PC-9 (cell line): ENCODE data around the gene KLK6. TPM values are rescaled to one million over a fixed set of nuclear protein-coding genes. Genes with fewer than 3 reads are reported as not detected.

Experiments used
- BruUV-seq: library from RNA; stranded (reverse); fragments of 400-500 nt; replicated peaks from 2 replicates; lab custom pipeline; 2021; lab: Mats Ljungman, UMichigan
- CTCF ChIA-PET: fragments of 300-600 bp; sonication (Branson Sonifier 250); formaldehyde crosslinking; loops from one replicate; lab custom pipeline; 2022; ENCODE audit warnings: antibody characterized with exemption; lab: Charles Lee
- POLR2A ChIA-PET: fragments of 300-600 bp; sonication (Branson Sonifier 250); formaldehyde crosslinking; loops from one replicate; lab custom pipeline; 2022; ENCODE audit warnings: antibody characterized with exemption; ENCODE audit not compliant: unreplicated experiment; lab: Charles Lee
- DNase-seq, 2 experiments: peaks; one replicate each; pipeline versions ENCODE4 v3.0.0 to v3.0.0-alpha.2; 2015 to 2022; ENCODE audit warnings: mixed read lengths in 1 of 2
- H2AFZ ChIP-seq: fragments of 200-600 bp; sonication (generic); 2 replicates; pipeline ENCODE4 v1.8.1; 2017; ENCODE audit warnings: antibody characterized with exemption
- H3F3A ChIP-seq: fragments of 200-600 bp; sonication (generic); 2 replicates; pipeline ENCODE4 v1.8.1; 2017; ENCODE audit warnings: antibody characterized with exemption, mild to moderate bottlenecking, low read depth; ENCODE audit not compliant: insufficient read depth
- H3K27ac ChIP-seq: fragments of 200-600 bp; sonication (generic); 2 replicates; pipeline ENCODE4 v1.6.1; 2016; ENCODE audit warnings: mixed run types
- H3K27me3 ChIP-seq: fragments of 200-600 bp; sonication (generic); 2 replicates; pipeline ENCODE4 v1.6.1; 2016; ENCODE audit warnings: low read depth, mixed run types; ENCODE audit not compliant: insufficient read depth
- H3K36me3 ChIP-seq: fragments of 200-600 bp; sonication (generic); 2 replicates; pipeline ENCODE4 v1.6.1; 2016; ENCODE audit warnings: low read depth, mixed run types
- H3K4me1 ChIP-seq: fragments of 200-600 bp; sonication (generic); replicated peaks from 2 replicates; pipeline ENCODE4 v1.6.1; 2016; ENCODE audit warnings: mixed run types; ENCODE audit not compliant: insufficient read depth
- H3K4me2 ChIP-seq: fragments of 200-600 bp; sonication (generic); 2 replicates; pipeline ENCODE4 v1.6.1; 2017; ENCODE audit warnings: mixed run types
- H3K4me3 ChIP-seq: fragments of 200-600 bp; sonication (generic); 2 replicates; pipeline ENCODE4 v1.6.1; 2016; ENCODE audit warnings: mixed run types
- H3K79me2 ChIP-seq: fragments of 200-600 bp; sonication (generic); 2 replicates; pipeline ENCODE4 v1.6.1; 2017; ENCODE audit warnings: low read depth, mixed run types
- H3K9me2 ChIP-seq: fragments of 200-600 bp; sonication (generic); 2 replicates; pipeline ENCODE4 v1.8.1; 2017; ENCODE audit warnings: mild to moderate bottlenecking; ENCODE audit not compliant: insufficient read depth
- H3K9me3 ChIP-seq: fragments of 200-600 bp; sonication (generic); 2 replicates; pipeline ENCODE4 v1.8.1; 2016; ENCODE audit warnings: low read depth; ENCODE audit not compliant: insufficient read depth
- H4K20me1 ChIP-seq: fragments of 200-600 bp; sonication (generic); 2 replicates; pipeline ENCODE4 v1.8.1; 2017; ENCODE audit not compliant: insufficient read depth
- EZH2 ChIP-seq: fragments of 200-600 bp; sonication (generic); IDR thresholded peaks from 2 replicates; pipeline ENCODE4 v1.8.0; 2017; ENCODE audit warnings: antibody characterized with exemption, low read depth
- intact Hi-C: fragments of 100-400 bp; cut with micrococcal nuclease; formaldehyde crosslinking; loops from one replicate; pipeline ENCODE4 v1.10.0; 2022; ENCODE audit not compliant: unreplicated experiment
- total RNA-seq: library from RNA; stranded (reverse); gene quantifications from 2 replicates; pipeline ENCODE4 v1.2.3, GENCODE V29; 2021
- TF ChIP-seq, protein P1 (sequence below): fragments of 200-600 bp; sonication (generic); conservative IDR thresholded peaks from 2 replicates; pipeline ENCODE4 v1.6.1; 2017; ENCODE audit warnings: mixed run types, antibody characterized with exemption, mild to moderate bottlenecking, moderate library complexity

The KLK6 gene
- total RNA-seq, 1 experiment from 2014 or later: 490 TPM

DNA sequence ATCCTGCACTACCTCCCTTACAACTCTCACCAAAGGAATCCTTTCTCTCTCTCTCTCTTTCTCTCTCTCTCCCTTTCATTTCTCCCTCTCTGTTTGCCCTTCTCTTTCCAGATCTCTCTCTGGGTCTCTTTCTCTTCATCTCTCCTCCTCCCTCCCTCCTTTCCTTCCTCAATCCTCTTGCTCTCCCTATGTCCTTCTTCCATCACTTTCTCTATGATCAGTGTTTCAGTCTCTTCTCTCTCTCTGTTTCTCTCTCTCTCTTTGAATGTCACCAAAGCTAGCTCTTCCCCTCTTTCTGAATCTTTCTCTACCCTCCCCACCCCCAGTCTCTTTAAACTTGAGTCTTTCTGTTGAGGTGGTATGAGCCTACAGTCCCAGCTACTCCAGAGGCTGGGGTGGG, 38.4 kb downstream of the KLK6 start:
- no TSS peak for BruUV-seq

DNA sequence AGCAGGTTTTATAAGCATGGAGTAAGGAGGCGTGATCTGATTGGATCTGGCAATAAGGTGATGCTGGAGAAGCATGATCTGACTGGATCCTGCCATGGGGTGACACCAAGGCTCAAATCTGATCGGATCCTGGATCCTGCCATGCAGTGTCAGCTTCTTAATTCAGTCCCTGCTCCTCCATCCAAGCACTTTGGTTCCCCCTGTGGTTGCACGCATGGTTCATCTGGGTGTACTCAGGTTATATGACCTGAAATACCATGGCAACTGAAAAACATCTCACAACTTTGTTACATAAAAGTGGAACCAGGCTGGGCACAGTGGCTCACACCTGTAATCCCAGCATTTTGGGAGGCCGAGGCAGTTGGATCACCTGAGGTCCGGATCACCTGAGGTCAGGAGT, 40.6 kb downstream of the KLK6 start:
- no peaks in the 10 kb centered on the region for H3K79me2 ChIP-seq
- H3K4me3 ChIP-seq: no peak overlapping the region
- POLR2A ChIA-PET: no interaction called here
- peaks cover 53% of the 10 kb centered on the region for H3K4me1 ChIP-seq
- no peaks in the 10 kb centered on the region for H3K9me2 ChIP-seq
- peak in 1 of 2 experiments; percentile 53 for DNase-seq
- H4K20me1 ChIP-seq: no peaks in the 10 kb centered on the region
- no peaks in the 10 kb centered on the region for H3K27me3 ChIP-seq
- H3K27ac ChIP-seq: no peak overlapping the region
- no peak overlapping the region for H2AFZ ChIP-seq
- CTCF ChIA-PET: interaction anchor here (1.2 kb wide), 1 partner anchor 168 kb away, joined by 3 read pairs; no protein-coding TSS in a partner anchor
- no peak overlapping the region for H3K4me2 ChIP-seq
- no peak for TF ChIP-seq EZH2
- TF ChIP-seq, protein P1, sequence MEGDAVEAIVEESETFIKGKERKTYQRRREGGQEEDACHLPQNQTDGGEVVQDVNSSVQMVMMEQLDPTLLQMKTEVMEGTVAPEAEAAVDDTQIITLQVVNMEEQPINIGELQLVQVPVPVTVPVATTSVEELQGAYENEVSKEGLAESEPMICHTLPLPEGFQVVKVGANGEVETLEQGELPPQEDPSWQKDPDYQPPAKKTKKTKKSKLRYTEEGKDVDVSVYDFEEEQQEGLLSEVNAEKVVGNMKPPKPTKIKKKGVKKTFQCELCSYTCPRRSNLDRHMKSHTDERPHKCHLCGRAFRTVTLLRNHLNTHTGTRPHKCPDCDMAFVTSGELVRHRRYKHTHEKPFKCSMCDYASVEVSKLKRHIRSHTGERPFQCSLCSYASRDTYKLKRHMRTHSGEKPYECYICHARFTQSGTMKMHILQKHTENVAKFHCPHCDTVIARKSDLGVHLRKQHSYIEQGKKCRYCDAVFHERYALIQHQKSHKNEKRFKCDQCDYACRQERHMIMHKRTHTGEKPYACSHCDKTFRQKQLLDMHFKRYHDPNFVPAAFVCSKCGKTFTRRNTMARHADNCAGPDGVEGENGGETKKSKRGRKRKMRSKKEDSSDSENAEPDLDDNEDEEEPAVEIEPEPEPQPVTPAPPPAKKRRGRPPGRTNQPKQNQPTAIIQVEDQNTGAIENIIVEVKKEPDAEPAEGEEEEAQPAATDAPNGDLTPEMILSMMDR: no peak
- intact Hi-C loops: loop anchor here (10.0 kb wide), 1 partner anchor 394 kb away; no protein-coding TSS in a partner anchor
- peaks cover 46% of the 10 kb centered on the region for H3F3A ChIP-seq
- no peaks in the 10 kb centered on the region for H3K9me3 ChIP-seq
- no TSS peak for BruUV-seq
- H3K36me3 ChIP-seq: no peaks in the 10 kb centered on the region

More for the DNA sequence above, 38.4 kb downstream of the KLK6 start:
- Histone ChIP-seq H3K36me3 (no peaks in the 10 kb centered on the region), H4K20me1 (no peaks in the 10 kb centered on the region), H3K4me2 (no peak overlapping the region), H3K27ac (peak overlapping the region; percentile 89), H2AFZ (no peak overlapping the region), H3K79me2 (no peaks in the 10 kb centered on the region), H3K4me3 (no peak overlapping the region), H3F3A (peaks cover 41% of the 10 kb centered on the region), H3K9me3 (no peaks in the 10 kb centered on the region), H3K9me2 (no peaks in the 10 kb centered on the region), H3K4me1 (peaks cover 45% of the 10 kb centered on the region), H3K27me3 (no peaks in the 10 kb centered on the region)
- ChIA-PET POLR2A (interaction anchor here (0.6 kb wide), 2 partner anchors 66 to 86 kb away, joined by 4 to 5 read pairs; no protein-coding TSS in a partner anchor), CTCF (interaction anchor here (0.7 to 0.9 kb wide), 2 partner anchors 9 to 170 kb away, joined by 4 read pairs; no protein-coding TSS in a partner anchor)
- no peak for DNase-seq
- TF ChIP-seq EZH2: no peak
- TF ChIP-seq, protein P1: 0 out of 2 replicates have a peak, but pooled peaks have one; percentile 1
- intact Hi-C loops: no loop called here

DNA sequence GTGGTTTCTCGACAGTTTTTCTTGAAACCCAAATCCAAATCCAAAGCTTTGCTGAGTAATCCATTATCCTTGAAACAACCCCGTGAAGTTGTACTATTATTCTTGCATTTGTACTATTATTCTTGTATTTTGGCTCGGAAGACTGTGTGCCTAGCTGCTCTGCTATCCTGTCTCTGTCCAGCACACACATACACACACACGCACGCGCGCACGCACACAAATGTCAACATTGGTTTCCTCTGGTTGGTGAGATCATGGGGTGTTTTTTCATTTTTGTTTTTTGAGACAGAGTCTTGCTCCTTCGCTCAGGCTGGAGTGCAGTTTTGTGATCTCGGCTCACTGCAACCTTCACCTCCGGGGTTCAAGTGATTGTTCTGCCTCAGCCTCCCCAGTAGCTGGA, 43.2 kb downstream of the KLK6 start:
- Histone ChIP-seq H3K4me3 (no peak overlapping the region), H3K4me2 (no peak overlapping the region; the same call in 1 of the 2 replicates), H3K36me3 (no peaks in the 10 kb centered on the region), H3F3A (peaks cover 45% of the 10 kb centered on the region), H3K27me3 (no peaks in the 10 kb centered on the region), H3K27ac (no peak overlapping the region), H3K9me2 (no peaks in the 10 kb centered on the region), H3K4me1 (peaks cover 44% of the 10 kb centered on the region), H3K9me3 (no peaks in the 10 kb centered on the region), H4K20me1 (no peaks in the 10 kb centered on the region), H2AFZ (no peak overlapping the region), H3K79me2 (no peaks in the 10 kb centered on the region)
- intact Hi-C loops: loop anchor here (10.0 kb wide), 1 partner anchor 391 kb away; no protein-coding TSS in a partner anchor
- TF ChIP-seq EZH2: no peak
- TF ChIP-seq, protein P1: no peak
- ChIA-PET POLR2A (no interaction called here), CTCF (interaction anchor here (0.6 kb wide), 1 partner anchor 14 kb away, joined by 9 read pairs; no protein-coding TSS in a partner anchor)
- BruUV-seq: no TSS peak
- DNase-seq: no peak
